GM21825 (cell line): Measurements from ENCODE around the gene CHRDL2.
"Not testable (repeated sequence)": the region's sequence is repeated elsewhere in the genome, so short reads cannot be mapped to it uniquely, and the experiment has no call there.

Source experiments
- ATAC-seq: cut with Tn5 transposase; IDR thresholded peaks from one replicate; pipeline ENCODE4 v1.9.1; 2021; ENCODE audit warnings: mild to moderate bottlenecking, moderate library complexity; ENCODE audit not compliant: unreplicated experiment

CHRDL2 gene, protein sequence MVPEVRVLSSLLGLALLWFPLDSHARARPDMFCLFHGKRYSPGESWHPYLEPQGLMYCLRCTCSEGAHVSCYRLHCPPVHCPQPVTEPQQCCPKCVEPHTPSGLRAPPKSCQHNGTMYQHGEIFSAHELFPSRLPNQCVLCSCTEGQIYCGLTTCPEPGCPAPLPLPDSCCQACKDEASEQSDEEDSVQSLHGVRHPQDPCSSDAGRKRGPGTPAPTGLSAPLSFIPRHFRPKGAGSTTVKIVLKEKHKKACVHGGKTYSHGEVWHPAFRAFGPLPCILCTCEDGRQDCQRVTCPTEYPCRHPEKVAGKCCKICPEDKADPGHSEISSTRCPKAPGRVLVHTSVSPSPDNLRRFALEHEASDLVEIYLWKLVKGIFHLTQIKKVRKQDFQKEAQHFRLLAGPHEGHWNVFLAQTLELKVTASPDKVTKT

GRCh38 chr11:74731301-74732094 is at the start of gene CHRDL2:
Gene CHRDL2 (minus strand): TSS chr11:74731426. CDS start chr11:74730888, 538 bp downstream.
- ATAC-seq: no peak

DNA sequence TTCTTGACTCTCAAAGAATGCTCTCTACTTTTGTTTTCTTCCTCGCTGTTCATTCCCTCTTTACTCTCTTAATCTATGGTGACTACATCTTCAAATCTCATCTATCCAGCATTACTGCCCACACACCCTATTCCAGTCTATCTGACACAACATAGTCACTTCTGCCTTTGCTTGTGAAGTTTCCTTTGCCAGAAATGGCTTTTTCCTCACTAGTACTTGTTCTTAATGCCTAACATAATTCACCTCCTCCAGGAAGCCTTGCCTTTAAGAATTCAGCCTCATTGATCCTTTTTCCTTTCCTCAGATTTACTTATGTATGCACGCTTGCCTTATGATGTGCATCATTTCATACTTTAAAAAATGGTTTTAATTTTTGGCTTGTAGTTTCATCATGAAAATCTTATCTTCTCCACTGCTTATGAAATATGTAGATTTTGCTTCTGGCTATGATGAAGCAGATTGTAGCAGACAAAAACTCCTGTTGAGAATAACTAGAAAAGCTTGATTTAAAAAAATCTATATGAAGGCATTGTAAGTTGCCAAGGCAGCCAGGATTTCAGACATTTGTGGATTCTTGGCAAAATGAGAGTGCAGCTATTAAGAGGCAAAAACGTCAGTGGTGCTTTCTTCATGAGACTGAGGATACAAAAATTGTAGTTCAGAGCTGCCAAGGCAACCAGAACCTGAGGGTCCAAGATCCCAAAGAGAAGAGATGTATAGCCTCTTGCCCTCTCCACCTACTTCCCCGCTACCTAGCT is 49.2 kb upstream of the CHRDL2 start:
- ATAC-seq: no peak

- ATAC-seq: no peak
These were observed 47.4 kb upstream of the CHRDL2 start for GRCh38 chr11:74778581-74778980.

GRCh38 chr11:74777877-74778276 is 46.7 kb upstream of the CHRDL2 start:
- ATAC-seq: no peak

DNA sequence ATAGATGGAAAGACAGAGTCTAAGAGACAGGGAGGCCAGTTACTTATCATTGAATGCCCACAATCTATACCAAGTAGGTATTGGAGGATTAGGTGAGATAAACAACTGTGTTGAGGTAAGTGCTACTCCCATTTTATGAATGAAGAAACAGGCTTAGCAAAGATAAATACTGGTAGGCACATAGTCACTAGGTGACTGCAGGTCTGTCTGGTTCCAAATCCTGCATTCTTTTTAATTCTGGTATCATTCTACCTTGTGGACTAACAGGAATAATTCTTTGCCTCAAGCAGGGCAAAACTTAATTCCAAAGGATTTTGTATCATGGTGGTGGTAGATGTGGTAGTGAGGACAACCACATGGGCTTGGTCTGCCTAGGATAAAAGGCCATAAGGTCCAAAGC is 45.8 kb upstream of the CHRDL2 start:
- ATAC-seq: no peak

- no peak for ATAC-seq
These were observed 45.3 kb upstream of the CHRDL2 start for GRCh38 chr11:74776546-74776945.

GRCh38 chr11:74775762-74776161 is 44.5 kb upstream of the CHRDL2 start:
- ATAC-seq: no peak

- ATAC-seq: no peak
These were observed 42.2 kb upstream of the CHRDL2 start for GRCh38 chr11:74773476-74773875.

DNA sequence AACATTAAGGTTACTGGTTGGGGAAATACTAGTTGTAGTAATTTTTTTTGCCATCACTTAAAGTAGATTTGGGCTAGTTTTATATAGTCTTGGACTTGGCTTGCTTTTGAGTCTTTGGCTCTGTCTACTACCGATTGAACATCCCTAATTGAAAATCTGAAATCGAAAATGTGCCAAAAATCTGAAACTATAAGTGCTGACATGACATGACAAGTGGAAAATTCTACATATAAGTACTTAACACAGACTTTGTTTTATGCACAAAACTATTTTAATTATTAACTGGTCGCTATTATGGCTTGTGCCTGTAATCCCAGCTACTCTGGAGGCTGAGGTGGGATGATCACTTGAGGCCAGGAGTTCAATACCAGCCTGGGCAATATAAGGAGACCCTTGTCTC is 39.9 kb upstream of the CHRDL2 start:
- ATAC-seq: no peak

DNA sequence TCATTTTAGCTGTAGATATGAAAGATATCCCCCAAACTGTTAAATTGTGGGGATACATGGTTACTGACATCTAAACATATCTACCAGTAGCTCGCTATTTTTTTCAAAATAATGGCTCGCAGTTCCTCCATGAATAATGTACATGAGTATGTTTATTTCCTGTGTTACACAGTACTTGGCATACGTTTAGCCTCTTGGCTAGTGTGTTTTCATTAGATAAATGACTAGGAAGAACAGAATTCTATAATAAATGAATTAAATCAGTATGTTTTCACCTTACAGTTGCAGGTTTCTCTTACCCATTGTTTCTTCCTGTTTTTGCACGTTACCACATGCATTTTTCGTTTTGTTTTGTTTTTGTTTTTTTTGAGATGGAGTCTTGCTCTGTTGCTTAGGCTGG is 39.2 kb upstream of the CHRDL2 start:
- ATAC-seq: no peak

DNA sequence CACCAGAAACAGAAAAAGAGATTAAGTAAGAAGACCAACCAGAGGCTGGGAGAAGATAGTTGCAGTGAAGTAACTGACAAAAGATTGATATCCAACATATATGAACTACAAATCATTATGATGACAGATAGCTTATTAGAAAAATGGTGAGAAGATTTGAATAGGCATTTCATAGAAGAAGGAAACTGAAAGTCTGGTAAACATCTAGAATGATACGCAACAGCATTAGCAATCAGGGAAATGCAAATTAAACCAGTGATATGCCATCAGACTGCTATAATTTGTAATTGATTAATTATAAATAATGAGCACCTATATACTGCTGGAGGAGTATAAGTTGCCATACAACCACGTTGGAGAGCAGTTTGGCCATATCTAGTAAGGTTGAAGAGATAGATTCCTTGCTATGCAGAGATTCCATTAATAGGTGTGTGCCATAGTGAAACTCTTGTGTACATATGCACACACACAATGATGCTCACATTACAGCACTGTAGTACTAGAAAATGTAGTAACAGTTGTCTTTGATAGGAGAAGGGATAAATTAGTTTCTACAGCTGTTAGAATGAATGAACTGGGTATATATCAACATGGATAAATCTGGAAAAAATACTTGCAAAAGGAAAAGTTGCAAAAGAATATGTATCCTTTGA is 38.0 kb upstream of the CHRDL2 start:
- ATAC-seq: no peak

DNA sequence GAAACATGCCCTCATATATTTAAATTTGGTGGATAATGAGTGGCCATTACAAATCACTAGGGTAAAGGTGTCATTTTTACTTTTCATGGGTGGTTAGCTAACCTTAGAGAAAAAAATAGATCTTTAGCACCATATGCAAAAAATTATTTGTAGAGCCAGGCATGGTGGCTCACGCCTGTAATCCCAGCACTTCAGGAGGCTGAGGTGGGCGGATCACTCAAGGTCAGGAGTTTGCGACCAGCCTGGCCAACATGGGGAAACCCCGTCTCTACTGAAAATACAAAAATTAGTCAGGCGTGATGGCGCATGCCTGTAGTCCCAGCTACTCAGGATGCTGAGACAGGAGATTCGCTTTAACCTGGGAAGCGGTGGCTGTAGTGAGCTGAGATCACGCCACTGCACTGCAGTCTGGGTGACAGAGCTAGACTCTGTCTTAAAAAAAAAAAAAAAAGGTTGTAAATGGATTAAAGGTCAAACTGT is 37.0 kb upstream of the CHRDL2 start:
- peak; percentile 62 for ATAC-seq

DNA sequence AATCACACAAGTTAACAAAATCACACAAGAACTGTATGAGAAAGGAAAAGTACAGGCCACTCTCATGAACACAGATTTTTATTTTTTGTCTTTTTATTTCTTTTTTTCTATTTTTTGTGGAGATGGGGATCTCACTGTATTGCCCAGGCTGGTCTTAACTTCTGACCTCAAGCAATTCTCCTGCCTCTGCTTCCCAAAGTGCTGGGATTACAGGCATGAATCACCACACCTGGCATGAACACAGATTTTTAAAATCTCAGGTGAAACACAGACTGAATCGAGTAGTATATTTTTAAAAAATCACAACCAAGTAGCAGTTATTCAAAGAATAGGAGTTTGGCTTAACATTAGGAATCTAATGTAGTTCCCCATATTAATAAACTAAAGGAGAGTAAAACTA is 35.7 kb upstream of the CHRDL2 start:
- ATAC-seq: no peak

GRCh38 chr11:74756571-74756970 is 25.3 kb upstream of the CHRDL2 start:
- no peak for ATAC-seq

GRCh38 chr11:74755395-74755995 is 24.3 kb upstream of the CHRDL2 start:
- ATAC-seq: no peak

DNA sequence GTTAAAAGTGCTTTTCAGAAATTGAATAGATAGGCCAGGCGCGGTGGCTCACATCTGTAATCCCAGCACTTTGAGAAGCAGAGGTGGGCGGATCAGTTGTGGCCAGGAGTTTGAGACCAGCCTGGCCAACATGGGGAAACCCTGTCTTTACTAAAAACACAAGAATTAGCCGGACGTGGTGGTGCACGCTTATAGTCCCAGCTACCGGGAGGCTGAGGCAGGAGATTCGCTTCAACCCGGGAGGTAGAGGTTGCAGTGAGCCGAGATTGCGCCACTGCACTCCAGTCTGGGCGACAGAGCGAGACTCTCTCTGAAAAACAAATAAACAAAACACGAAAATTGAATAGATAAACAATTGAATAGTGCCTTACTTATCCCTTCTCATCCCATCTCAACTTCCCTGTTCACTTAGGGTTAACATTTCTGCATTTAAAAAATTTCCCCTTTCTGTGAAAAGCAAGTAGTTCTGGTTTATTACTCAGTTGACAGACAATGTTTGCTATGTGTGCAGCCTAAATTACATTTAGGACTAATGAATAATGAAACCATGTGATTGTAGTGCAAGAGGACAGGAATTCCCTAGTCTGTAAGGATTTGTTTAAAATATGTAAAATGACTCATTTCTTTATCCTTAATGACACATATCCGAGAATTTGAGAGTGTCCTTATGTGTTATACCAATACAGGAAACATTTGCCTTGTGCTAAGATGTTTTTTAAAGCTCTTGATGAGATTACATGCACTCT is 23.5 kb upstream of the CHRDL2 start:
- ATAC-seq: no peak

DNA sequence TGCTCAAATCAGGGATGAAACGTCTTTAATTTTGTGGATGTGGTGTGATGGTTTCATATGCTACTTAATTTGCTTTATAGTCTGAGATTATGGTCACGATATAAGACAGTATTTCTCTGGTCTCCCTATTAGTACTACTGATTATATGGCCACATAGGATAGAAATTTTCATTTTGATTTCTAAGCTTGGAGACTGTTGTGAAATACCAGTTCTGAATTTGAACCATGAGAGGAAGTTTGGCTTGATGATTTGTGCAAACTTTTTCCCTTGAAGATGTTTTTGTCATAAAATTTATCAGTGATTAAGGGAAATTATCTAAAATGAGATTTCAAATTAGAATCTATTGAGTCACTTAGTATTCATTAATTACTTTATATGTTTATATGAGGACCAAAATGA is 20.1 kb upstream of the CHRDL2 start:
- ATAC-seq: no peak

DNA sequence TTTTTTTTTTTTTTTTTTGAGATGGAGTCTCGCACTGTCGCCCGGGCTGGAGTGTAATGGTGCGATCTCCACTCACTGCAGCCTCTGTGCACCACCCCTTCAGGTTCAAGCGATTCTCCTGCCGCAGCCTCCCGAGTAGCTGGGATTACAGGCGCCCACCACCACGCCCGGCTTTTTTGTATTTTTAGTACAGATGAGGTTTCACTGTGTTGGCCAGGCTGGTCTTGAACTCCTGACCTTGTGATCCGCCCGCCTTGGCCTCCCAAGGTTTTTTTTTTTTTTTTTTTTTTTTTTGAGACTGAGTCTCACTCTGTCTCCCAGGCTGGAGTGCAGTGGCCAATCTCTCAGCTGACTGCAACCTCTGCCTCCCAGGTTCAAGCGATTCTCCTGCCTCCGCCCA is 19.4 kb upstream of the CHRDL2 start:
- not testable (repeated sequence) for ATAC-seq

DNA sequence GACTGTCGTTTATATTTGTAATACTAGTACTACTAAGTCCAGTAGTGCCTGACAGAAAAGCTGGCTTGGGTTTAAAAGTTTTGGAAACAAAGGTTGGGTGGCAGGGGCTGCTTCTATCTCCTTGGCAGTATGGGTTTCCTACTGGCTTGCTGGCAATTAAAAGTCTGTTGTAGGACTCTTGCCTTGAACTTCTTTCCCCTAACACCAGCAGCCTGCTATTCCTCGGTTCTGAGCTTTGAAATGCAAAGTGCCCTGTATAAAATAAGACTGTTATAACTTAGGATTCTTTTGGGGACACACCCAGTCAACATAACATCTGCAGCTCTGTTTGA is 18.7 kb upstream of the CHRDL2 start:
- no peak for ATAC-seq
